ENCODE results near the gene UTP18.
A peak's percentile ranks its signal among the peaks of the same experiment; 100 is the strongest.
"Not testable (repeated sequence)": the region's sequence is repeated elsewhere in the genome, so short reads cannot be mapped to it uniquely, and the experiment has no call there.

Gene UTP18

GRCh38 chr17:51259564-51260236 is 646 bp upstream of the UTP18 start, which contains the start of gene MBTD1:
TSS of gene MBTD1 (minus strand) at chr17:51260049. CDS start at chr17:51225161, 34,888 bp downstream.
- peak; percentile 89 to 92 for DNase-seq

- no peak for DNase-seq
These were observed 948 bp downstream of the UTP18 start for GRCh38 chr17:51261024-51261963.

DNA sequence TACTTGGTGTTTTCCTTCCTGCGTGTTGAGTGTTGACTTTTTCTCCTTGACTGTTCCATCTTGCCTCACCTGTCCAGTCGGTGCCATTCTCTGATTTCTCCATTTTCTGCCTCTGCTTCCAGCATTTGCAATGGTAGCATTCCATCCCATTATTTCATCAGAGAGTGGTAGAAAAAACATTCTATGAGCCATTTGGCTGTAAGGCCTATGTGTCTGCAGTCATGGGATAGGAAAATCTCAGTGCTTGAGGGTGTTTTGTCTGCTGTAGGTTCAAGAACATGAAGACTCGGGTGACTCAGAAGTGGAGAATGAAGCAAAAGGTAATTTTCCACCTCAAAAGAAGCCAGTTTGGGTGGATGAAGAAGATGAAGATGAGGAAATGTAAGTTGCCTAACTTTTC is 2.7 kb downstream of the UTP18 start:
- DNase-seq, result no peak

DNA sequence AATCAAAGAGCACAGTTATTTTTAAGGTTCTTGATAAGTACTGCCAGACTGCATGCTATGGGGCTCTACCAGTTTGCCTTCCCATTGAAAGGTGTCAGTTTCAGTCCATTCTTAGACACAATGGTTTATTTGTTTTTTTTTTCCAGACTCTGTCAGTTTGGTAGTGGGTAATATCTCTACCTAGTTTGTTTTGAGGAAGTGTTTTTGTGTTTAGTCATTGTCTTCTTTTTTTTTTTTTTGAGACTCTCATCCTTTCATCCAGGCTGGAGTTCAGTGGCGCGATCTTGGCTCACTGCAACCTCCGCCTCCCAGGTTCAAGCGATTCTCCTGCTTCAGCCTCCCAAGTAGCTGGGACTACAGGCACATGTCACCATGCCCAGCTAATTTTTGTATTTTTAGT is 4.1 kb downstream of the UTP18 start:
- DNase-seq, result not testable (repeated sequence)

GRCh38 chr17:51269991-51270390 is 9.6 kb downstream of the UTP18 start:
- no peak for DNase-seq

DNA sequence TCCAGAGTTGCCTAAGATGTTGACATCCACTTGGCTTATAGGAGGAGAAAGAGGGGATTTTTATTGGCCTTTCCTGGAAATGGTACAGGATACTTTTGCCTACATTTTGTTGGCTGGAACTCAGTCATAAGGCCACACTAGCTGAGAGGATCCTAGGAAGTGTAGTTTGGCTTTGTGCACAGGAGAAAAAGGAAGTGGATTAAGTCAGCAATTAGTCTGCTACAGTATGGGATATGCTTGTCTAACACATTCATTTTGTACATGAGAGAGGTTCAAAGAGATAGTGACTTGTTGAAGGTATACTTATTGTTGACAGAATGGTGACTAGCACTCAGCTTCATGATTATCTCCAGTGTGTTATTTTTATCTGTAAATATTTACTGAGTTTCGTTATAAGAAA is 10.3 kb downstream of the UTP18 start:
- DNase-seq, result no peak

- DNase-seq, result no peak
These were observed 12.5 kb downstream of the UTP18 start for GRCh38 chr17:51272812-51273211.

DNA sequence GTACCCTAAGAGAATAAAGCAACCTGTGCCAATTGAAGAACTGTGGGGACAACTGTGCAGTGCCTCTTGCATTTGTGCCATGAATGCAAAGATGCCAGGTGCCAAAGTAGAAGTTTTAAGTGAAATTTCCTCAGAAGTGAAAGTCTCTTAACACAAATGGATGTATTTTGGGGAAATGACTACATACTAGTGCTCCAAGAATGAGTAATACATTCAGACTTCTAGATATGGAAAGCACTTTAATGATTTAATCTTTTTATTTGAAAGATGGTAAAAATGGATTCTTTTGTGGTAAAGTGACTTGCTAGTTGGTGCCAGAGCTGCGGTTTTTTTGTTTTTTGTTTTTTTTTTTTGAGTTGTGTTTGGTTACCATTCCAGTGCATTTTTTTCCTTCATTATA is 15.0 kb downstream of the UTP18 start:
- DNase-seq, result no peak

GRCh38 chr17:51279183-51279582 is 18.8 kb downstream of the UTP18 start:
- no peak for DNase-seq

- DNase-seq, result no peak
These were observed 27.1 kb downstream of the UTP18 start for GRCh38 chr17:51287412-51287811.

- DNase-seq, result no peak
These were observed 29.4 kb downstream of the UTP18 start for GRCh38 chr17:51289696-51290111.

DNA sequence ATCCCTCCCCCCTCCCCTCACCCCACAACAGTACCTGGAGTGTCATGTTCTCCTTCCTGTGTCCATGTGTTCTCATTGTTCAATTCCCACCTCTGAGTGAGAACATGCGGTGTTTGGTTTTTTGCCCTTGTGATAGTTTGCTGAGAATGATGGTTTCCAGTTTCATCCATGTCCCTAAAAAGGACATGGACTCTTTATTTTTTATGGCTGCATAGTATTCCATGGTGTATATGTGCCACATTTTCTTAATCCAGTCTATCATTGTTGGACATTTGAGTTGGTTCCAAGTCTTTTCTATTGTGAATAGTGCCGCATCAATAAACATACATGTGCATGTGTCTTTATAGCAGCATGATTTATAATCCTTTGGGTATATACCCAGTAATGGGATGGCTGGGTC is 34.0 kb downstream of the UTP18 start:
- DNase-seq, result not testable (repeated sequence)

DNA sequence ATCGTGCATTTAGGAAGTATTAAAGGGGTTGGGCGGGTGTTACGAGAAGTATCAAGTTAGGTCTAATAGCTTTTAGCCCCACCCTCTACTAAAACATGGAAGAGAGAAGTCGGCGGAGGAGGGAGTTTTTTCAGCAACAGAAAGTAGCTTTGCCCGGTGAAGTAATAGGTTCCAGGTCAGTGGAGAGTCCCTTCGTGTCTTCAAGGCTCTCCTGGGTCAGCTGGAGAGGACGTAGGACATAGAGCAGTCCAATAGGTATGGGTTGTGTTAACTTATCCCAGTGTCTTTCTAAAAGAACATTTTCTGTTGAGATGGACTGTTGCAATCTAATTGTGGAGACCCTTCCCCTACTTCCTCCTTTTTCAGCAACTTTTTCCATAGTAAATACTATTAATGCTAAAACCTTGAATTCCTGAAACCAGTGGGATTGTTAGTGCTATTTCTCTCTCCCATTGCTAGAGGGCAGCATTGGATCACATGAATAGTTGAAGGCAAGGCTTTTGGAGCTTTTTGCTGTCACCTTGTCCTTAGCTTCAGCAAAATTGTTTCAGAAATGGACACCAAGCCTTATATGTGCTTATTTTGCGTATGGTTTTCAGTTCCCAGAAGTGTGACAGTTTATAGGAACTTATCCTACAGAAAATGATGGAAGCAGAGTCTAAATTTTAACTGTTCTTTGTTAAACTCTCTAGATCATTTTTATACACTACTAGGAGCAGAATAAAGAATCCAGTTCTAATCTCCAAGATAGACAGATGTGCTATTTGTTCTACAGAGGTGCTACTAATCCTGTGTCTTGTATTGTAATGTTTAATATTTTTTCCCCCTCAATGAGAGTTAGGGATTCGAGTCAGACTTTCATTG is 38.4 kb downstream of the UTP18 start:
- peak in 1 of 2 donors; percentile 3 for DNase-seq

GRCh38 chr17:51299859-51300258 is 39.5 kb downstream of the UTP18 start:
- DNase-seq, result no peak

- no peak for DNase-seq
These were observed 44.8 kb downstream of the UTP18 start for GRCh38 chr17:51305182-51305581.

GRCh38 chr17:51312003-51312402 is 51.7 kb downstream of the UTP18 start:
- not testable (repeated sequence) for DNase-seq

DNA sequence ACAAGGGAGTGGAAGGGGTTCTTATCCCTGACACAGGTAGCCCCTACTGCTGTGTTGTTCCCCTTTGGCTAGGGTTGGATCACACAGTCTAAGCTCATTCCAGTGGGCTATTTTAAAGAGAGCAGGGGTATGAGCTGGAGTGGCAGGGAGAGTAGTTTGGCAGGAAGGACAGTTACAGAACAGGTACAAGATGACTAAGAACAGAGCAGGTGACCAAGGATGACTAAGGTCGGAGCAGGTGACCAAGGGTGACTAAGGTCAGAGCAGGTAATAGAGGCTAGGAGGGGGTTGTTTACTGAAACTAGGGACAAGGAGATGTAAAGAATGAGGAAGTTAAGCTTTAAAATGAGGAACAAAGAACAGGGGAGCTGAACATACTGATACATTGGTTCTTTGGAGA is 58.8 kb downstream of the UTP18 start:
- no peak for DNase-seq

DNA sequence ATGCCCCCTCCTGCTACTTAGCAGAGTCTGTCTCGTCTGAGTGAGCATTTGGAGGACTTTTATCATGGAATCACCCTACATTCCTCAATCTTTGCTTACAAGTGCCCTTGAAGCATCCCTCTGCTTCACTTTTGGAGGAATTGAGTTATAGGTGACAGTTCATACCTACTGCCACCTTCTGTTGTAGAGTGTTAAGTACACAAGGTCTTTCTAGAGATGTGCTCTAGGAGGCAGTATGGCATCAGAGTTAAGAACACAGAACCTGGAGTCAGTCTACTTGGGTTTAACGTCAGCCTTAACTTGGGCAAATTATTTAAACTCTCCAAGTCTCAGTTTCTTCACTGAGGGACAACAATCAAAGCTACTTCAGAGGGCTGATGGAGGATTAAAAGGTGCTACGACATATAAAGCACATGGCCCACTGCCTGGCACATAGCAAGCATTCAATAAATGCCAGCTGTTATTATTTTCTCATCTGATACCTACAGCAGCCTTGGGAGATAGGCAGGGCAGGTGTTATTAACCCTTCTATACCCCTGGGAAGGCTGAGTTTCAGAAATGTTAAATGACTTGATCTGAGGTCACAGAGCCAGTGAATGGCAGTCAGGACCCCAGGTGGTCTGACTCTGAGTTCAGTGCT is 62.2 kb downstream of the UTP18 start:
- DNase-seq, result peak in 1 of 2 donors; percentile 8

DNA sequence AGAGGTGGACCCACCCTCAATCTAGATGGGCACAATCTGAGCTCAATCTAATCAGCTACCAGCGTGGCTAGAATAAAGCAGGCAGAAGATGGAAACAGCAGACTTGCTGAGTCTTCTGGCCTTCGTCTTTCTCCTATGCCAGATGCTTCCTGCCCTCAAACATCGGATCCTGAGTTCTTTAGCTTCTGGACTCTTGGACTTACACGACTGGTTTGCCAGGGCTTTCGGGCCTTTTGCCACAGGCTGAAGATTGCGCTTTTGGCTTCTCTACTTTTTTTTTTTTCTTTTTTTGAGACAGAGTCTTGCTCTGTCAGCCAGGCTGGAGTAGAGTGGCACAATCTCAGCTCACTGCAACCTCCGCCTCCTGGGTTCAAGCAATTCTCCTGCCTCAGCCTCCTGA is 65.1 kb downstream of the UTP18 start:
- DNase-seq, result no peak

GRCh38 chr17:51330861-51331503 is 70.6 kb downstream of the UTP18 start:
- not testable (repeated sequence) for DNase-seq

- no peak for DNase-seq
These were observed 74.8 kb downstream of the UTP18 start for GRCh38 chr17:51335006-51335590.

All from activated CD4-positive, alpha-beta T cell treated with anti-CD3 and anti-CD28 coated beads for 4 hours (primary cell).